ENCODE measurements around the gene WDR6.

The WDR6 gene, protein sequence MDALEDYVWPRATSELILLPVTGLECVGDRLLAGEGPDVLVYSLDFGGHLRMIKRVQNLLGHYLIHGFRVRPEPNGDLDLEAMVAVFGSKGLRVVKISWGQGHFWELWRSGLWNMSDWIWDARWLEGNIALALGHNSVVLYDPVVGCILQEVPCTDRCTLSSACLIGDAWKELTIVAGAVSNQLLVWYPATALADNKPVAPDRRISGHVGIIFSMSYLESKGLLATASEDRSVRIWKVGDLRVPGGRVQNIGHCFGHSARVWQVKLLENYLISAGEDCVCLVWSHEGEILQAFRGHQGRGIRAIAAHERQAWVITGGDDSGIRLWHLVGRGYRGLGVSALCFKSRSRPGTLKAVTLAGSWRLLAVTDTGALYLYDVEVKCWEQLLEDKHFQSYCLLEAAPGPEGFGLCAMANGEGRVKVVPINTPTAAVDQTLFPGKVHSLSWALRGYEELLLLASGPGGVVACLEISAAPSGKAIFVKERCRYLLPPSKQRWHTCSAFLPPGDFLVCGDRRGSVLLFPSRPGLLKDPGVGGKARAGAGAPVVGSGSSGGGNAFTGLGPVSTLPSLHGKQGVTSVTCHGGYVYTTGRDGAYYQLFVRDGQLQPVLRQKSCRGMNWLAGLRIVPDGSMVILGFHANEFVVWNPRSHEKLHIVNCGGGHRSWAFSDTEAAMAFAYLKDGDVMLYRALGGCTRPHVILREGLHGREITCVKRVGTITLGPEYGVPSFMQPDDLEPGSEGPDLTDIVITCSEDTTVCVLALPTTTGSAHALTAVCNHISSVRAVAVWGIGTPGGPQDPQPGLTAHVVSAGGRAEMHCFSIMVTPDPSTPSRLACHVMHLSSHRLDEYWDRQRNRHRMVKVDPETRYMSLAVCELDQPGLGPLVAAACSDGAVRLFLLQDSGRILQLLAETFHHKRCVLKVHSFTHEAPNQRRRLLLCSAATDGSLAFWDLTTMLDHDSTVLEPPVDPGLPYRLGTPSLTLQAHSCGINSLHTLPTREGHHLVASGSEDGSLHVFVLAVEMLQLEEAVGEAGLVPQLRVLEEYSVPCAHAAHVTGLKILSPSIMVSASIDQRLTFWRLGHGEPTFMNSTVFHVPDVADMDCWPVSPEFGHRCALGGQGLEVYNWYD

DNA sequence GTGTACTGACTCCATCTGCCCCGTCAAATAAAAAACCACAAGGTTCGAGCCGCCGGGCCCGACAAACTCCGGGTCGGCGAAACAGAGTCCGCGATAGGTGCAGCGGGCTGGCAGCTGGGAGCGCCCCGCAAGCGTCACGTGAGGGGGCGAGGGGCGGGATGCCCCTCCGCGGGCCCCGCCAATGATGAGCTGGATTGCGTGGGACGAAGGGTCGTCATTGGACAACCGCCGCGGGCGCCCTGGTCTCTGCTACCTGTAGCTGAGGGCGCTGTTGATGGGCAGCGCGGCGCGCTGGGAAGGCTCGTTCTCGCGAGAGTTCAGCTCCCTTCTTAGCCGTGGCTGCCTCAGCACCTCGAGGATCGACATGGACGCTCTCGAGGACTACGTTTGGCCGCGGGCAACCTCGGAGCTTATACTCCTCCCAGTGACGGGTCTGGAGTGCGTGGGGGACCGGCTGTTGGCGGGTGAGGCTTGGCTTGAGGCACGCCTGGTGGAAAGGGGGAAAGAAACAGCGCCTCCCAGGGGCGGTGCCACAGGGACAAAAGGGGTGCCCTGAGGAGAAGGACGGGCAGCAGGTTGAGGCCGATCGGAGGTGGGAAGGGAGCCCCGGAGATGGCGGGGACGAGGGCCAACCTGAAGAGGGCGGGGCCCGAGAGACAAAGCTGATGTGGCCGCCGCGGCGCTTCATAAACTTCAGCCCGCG lies at the start of gene WDR6:
Gene WDR6, plus strand, starts transcription at position 324 of the 703 bp plus-strand sequence. Its CDS starts 41 bp downstream, at position 365.
- Histone ChIP-seq H3K4me3 (peak within 1 kb of the TSS; percentile 39 to 92 (median 65)), H3K27ac (peak within 1 kb of the TSS; percentile 54 to 98 (median 90))

DNA sequence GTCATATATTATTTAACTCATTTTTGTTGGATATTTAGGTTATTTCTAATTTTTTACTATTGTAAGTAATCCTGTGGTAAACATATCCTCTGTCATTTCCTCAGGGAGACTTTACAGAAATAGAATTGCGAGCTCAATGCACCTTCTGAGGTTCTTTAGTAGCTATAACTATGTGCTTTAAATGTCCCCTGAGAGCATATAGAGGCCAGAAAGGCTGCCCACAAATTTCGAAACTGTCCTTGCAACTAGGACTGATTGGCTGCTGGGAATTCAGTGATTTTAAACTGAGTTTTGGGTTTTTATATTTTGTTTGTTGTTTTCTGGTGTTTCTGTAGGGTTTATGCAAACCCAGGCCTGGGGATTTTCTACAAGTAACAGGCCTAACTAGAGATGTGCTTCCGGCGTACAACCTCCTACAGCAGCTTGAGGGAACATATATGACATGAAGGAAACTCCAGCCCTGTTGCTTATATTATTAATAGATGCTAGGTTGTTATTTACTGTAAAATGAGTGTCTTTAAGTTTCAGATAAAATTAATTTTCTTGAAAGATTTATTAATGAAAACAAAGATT lies 46.3 kb upstream of the WDR6 start:
- Histone ChIP-seq H3K4me3 (no peak overlapping the region), H3K27ac (no peak overlapping the region)

DNA sequence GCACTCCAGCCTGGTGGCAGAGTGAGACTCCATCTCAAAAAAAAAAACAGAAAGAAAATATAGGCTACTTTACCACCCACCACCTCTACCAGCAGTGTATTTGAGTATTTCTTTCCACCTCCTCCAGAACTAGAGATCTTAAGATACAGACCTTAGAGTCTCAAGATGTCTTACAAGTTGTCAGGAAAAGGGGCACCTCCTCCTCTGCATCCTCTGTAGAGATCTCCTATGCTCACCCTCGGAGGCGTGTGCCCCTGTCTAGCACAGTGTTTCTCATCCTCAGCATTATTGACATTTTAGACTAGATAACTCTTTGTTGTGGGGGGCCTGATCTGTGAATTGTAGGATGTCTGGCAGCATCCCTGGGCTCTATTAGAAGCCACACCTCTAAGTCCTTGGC lies 44.9 kb upstream of the WDR6 start:
- Histone ChIP-seq H3K4me3 (no peak overlapping the region), H3K27ac (no peak overlapping the region)

DNA sequence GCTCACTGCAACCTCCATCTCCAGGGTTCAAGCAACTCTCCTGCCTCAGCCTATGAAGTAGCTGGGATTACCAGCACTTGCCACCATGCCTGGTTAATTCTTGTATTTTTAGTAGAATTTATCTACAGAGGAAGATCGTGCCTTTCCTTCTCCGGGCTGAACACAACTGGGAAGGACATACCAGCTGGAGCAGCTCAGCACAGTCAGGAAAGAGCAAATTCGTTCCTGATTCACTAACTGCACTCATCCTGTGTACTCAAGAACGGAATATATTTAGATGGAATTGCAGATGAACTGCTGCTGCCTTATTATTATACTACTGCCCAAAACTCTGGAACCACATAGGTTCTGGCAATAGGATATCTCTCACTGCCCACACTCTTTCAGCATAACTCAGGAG lies 44.3 kb upstream of the WDR6 start:
- H3K4me3 ChIP-seq: no peak overlapping the region
- H3K27ac ChIP-seq: no peak overlapping the region

DNA sequence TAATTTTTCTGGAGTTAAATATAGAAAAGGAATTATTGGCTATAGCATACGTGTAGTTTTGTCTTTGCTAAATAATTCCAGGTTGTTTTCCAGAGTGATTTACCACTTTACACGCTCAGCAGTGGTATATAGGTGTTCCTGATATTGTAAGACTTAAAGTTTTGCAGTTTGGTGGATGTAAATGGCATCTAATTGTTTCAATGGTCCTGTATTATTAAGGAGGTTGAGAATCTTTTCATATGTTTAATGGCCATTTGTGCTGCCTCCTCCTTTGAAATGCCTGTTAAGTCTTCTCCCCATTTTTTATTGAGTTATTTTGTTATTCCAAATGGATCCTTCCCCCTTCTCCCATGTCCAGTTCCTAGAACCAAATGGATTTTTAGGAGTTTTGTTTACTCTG lies 43.6 kb upstream of the WDR6 start:
- Histone ChIP-seq H3K4me3 (no peak overlapping the region), H3K27ac (no peak overlapping the region)

DNA sequence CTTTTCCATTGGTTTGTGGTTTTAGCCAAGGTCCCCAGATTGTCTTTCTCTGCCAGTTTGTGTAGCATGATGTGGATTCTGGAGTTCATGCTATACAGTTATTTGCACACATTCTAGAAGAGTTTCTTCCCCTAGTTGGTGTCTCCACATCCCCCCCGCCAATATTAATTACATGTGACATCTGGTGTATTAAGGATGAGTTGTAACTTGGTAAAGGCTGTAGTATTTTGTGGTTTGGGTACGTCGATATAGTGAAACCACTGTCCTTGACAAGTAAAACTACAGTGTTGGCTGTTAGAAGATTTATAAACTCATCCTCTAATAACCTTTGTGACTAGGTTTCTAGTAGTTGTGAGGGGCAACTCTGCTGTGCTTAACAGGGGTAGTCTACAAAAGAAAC lies 40.8 kb upstream of the WDR6 start:
- peak overlapping the region in 4 of 21 experiments; percentile 24 to 43 (median 33) for H3K27ac ChIP-seq

DNA sequence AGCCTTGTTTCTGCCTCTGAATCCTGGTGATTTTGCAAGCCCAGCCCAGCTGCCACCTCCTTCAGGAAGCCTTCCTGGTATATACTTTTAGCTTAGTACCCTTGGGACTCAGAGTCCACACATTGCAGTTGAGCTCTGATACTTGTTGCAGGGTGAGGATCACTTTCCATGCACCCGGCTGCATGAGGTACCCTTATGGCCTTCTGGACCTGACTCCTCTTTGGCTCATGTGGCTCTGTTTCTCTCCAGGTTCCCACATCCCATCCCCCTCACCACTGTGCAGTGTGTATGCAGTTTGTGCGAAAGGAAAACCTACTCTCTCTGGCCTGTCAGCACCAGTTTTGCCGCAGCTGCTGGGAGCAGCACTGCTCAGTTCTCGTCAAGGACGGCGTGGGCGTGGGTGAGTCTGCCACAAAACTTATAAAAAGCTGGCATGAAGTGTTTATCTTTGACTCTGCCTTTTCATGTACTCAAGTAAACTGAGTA lies 40.3 kb upstream of the WDR6 start:
- no peak overlapping the region for H3K4me3 ChIP-seq
- H3K27ac ChIP-seq: peak overlapping the region in 6 of 21 experiments; percentile 12 to 43 (median 27)

More for the DNA sequence above, 40.8 kb upstream of the WDR6 start:
- no peak overlapping the region for H3K4me3 ChIP-seq

DNA sequence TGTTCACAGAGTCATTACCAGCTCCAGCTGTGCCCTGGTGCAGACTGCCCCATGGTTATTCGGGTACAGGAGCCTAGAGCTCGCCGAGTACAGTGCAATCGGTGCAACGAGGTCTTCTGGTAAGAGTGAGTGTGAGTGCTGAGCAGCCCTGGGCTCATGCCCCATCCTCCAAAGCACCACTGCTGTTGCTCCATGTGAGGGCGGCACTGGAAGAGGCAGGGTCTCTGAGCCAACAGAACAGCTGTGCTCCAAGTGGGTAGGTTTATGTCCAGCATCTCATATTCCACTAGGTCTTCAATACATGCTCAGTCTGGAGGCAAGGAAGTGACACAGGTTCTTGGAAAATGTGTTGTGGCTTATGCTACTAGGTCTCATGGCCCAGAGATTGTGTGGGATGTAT lies 36.6 kb upstream of the WDR6 start:
- Histone ChIP-seq H3K27ac (no peak overlapping the region), H3K4me3 (no peak overlapping the region)

DNA sequence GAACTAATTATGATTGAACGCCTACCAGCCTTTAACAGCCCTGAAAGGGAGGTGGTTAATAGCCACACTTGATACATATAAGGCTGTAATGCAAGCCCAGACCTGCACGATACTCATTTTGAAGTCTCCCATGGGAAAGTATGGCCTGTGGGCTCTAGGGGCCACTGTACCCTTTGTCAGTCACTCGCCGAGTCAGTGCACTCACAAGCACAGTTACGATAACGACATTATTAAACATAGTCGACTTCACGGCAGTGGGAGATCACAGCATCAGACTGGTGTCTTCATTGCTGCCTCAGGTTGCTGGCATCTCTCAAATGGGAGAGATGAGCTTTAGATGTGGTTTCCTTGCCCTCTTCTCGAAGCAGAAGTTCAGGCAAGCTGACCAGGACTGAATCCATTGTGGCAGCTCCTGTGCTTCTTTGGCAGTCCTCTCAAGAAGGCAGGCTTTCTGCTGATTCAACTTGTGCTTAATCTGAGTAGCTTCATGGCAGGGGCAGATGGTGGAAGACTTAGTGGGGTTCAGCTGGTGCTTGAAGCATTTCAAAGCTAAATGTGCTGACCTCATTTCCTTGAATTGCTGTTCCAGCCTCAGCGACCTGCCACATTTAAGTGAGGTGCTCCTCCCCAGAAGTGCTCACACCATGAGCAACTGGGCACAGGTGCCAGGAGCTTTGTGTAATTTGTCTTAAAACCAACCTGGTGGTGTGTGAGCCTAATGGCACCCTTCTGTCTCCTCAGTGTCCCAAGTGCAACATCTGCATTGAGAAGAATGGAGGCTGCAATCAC lies 32.9 kb upstream of the WDR6 start:
- Histone ChIP-seq H3K4me3 (no peak overlapping the region), H3K27ac (no peak overlapping the region)

DNA sequence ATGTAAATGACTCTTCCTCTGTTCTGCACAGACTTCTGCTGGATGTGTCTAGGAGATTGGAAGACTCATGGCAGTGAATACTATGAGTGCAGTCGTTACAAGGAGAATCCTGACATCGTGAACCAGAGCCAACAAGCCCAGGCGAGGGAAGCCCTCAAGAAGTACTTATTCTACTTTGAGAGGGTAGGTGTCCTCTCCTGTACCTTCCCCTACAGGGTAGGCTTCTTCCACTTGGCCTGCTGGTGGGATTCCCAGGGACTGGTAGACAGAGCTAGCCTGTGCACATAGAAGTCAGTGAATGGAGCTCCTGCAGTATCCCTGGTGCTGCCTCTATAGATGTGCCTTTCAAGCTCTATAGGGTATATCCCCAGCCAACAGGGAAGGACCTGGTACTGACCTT lies 27.7 kb upstream of the WDR6 start:
- no peak overlapping the region for H3K4me3 ChIP-seq
- no peak overlapping the region for H3K27ac ChIP-seq

DNA sequence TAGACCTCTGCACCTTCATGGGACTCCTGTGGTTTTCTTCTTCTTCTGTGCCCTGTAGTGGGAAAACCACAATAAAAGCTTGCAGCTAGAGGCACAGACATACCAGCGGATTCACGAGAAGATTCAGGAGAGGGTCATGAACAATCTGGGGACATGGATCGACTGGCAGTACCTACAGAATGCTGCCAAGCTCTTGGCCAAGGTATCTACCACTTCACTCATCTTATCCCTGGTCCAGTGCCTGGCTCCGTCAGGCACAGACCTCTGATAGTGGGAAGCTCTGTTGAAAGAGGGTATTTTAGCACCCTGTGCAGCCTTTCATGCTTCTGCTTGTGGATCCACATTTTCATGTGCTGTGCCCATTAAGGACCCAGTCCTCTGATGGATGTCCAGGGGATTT lies 26.9 kb upstream of the WDR6 start:
- Histone ChIP-seq H3K27ac (no peak overlapping the region), H3K4me3 (no peak overlapping the region)

DNA sequence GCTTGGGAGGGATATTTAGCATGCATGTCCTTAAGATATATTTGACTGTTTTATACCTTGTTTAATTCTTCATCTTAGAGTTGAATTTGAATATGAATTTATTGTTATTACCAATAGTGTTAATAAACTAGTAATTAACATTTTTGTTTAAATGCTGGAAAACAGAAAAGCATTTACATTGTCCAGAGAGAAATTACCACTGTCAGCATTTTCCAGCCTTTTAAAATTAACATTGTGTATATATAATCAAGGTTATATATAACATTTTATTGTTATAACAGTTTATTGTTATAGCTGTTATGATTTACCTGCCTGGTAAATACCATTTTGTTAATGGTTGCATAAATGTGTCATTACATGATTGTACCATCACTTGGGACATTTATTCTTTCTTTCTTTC lies 25.2 kb upstream of the WDR6 start:
- H3K27ac ChIP-seq: no peak overlapping the region

DNA sequence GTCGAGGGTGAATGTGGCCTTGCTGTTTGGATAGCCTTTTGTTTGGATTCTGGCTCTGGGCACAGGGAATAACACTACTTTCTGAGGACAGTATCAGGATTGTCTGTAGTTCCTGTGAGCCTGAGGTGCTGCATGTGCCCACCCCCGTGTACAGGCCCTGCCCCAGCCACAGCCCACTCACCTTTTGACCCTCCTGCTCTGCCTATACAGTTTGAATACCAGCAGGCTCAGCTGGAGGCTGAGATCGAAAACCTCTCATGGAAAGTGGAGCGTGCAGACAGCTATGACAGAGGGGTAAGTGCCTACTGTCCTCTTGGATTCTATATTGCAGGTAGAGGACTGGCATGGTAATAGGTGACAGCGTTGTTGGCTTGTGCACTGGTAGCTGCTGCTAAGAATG lies 24.5 kb upstream of the WDR6 start:
- peak overlapping the region in 1 of 21 experiments; percentile 6 for H3K27ac ChIP-seq
- H3K4me3 ChIP-seq: no peak overlapping the region

More for the DNA sequence above, 25.2 kb upstream of the WDR6 start:
- H3K4me3 ChIP-seq: no peak overlapping the region

DNA sequence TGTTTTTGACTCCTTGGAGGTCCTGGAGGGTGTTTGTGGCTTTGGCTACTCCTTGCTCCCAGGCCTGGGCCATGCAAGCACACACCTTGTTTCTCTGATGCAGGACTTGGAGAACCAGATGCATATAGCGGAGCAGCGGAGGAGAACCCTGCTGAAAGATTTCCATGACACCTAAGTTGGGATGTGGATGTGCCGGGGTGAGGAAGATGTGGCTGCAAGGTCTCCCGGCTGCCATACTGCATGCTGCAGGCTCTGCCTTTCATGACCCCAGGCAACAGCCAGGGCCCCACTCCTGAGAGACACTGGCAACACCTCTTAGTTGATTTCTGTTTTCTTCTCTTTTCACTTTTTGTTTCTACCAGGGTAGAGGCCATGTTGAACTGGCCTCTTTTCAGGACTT lies 24.1 kb upstream of the WDR6 start:
- H3K27ac ChIP-seq: no peak overlapping the region
- H3K4me3 ChIP-seq: no peak overlapping the region

DNA sequence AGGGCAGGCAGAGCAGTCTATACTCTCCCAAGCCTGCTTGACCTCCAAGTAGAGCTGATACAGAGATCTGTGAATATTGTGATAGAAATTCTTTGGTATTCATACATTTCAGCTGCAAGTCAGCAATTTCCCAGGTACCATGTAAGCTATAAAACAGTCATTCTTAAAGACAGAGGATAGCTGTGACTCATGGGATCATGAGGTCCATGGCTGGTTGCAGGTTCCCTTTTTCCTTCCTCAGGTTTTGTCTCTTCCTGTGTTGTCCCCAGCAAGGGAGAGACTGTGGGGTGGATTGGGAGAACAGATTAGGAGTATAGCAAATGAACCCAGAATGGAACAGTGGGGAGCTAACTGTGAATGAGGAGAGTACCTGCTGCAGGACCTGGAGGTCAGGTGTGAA lies 22.5 kb upstream of the WDR6 start:
- no peak overlapping the region for H3K4me3 ChIP-seq
- no peak overlapping the region for H3K27ac ChIP-seq

DNA sequence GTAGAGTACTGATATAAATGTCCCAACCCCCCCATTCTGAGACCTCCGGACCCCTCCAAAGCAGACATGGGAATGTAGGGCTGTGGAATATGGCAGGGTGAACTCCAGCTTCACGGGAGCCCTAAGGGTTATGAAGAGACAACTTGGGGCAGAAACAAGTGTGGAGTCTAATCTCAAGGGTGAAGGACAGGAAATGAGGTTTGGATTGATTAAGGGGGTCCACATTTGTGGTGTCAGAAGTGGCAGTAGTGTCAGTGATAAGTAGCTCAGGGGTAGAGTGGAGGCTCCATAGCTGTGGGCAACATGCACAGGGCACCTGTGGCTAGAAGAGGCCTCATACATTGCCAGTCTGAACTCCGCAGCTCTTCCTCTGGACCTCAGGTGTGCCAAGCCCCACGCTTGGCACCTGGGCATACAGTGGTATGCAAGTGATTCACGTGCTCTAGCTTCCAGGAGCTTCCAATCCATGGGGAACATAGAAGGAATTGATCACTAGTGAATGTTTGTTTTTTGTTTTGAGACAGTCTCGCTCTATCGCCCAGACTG lies 21.3 kb upstream of the WDR6 start:
- Histone ChIP-seq H3K4me3 (no peak overlapping the region), H3K27ac (no peak overlapping the region)

DNA sequence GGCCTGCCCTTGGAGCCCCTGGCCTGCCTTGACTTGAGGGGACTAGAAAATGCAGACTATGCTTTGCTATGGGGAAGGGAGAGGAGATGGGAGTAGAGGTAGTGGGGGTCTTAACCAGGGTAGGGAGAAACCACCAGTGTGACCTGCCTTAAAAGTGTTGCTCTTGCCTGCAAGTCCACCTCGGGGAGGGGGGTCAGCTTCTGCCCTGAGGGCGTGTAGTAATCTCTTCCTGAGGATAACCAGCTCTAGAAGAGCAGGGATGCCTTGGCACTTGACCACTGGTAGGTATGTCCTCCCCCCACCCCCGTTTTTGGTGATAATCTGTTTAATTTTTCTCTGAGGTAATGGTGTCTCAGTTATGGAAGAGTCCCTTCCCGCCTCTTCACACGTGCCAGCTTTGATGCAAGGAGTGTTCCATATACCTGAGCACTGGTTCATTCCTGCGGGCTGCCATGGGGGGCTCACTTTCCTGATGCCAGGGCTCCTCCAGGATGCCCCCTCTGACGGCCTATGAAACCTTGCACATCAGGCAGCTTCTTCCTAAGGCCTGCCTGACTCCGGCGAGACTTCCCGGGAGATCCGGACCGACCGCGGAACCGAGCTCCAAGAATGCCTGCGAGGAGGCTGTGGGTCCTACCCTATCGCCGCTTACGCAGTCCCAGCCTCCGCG lies 17.9 kb upstream of the WDR6 start:
- H3K27ac ChIP-seq: peak overlapping the region; percentile 10 to 95 (median 86)

More for the DNA sequence above, 17.9 kb upstream of the WDR6 start:
- H3K4me3 ChIP-seq: peak overlapping the region; percentile 53 to 93 (median 78)
